ENCODE measurements around the gene ZBTB16. TPM values are rescaled to one million over a fixed set of nuclear protein-coding genes. Genes with fewer than 3 reads are reported as not detected.

Gene ZBTB16
- total RNA-seq, 2 experiments from 2014 or later, result 19.1 to 20.6 TPM

DNA sequence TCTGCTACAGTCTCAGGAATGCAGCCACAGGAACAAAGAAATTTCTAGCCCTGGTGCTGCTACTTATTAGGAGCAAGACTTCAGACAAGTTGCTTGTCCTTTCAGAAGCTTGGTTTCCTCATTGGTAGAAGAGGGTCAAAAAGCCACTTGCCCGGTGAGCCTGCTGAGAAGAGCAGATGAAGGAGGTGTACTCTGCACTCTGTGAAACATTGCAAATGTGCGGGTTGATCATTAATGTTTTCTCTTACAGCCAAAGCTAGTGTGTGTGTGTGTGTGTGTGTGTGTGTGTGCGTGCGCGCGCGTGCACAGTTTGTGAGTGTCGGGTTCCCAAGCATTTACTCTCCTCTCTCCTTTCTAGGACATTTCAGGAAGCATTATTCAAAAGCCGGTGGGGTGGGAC lies 150.4 kb downstream of the ZBTB16 start:
- Histone ChIP-seq H3K4me1 (ENCODE audit: insufficient read depth, low read length) (peaks cover 23% of the 10 kb centered on the region), H3K27ac (ENCODE audit: low read depth in 1 of 2, low read length in 2 of 2) (no peak overlapping the region), H3K4me3 (ENCODE audit: low read length) (no peak overlapping the region), H3K36me3 (ENCODE audit: insufficient read depth, low read length) (no peaks in the 10 kb centered on the region), H3K9me3 (ENCODE audit: control insufficient read depth in 1 of 2, insufficient read depth in 1 of 2, low read length in 2 of 2) (no peaks in the 10 kb centered on the region), H3K27me3 (ENCODE audit: control insufficient read depth in 1 of 2, insufficient read depth in 2 of 2, low read length in 2 of 2) (no peaks in the 10 kb centered on the region)
- Mint-ChIP-seq H3K27ac (no peak overlapping the region), H3K27me3 (no peaks in the 10 kb centered on the region), H3K36me3 (ENCODE audit: low read depth) (no peaks in the 10 kb centered on the region), H3K4me1 (ENCODE audit: low read depth) (peaks cover 24% of the 10 kb centered on the region), H3K4me3 (no peak overlapping the region), H3K9me3 (no peaks in the 10 kb centered on the region)
- no peak for ATAC-seq (ENCODE audit: poor library complexity)
- ChIA-PET CTCF (no interaction called here), POLR2A (no interaction called here)
- TF ChIP-seq, protein P1, sequence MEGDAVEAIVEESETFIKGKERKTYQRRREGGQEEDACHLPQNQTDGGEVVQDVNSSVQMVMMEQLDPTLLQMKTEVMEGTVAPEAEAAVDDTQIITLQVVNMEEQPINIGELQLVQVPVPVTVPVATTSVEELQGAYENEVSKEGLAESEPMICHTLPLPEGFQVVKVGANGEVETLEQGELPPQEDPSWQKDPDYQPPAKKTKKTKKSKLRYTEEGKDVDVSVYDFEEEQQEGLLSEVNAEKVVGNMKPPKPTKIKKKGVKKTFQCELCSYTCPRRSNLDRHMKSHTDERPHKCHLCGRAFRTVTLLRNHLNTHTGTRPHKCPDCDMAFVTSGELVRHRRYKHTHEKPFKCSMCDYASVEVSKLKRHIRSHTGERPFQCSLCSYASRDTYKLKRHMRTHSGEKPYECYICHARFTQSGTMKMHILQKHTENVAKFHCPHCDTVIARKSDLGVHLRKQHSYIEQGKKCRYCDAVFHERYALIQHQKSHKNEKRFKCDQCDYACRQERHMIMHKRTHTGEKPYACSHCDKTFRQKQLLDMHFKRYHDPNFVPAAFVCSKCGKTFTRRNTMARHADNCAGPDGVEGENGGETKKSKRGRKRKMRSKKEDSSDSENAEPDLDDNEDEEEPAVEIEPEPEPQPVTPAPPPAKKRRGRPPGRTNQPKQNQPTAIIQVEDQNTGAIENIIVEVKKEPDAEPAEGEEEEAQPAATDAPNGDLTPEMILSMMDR (IDR thresholded peaks at IDR 0.05), result no peak
- intact Hi-C loops (cut with DNase I, micrococcal nuclease), result loop anchor here in 1 of 2 experiments (5.0 kb wide), 1 partner anchor 42 kb away; no protein-coding TSS in a partner anchor
- DNase-seq, result no peak

DNA sequence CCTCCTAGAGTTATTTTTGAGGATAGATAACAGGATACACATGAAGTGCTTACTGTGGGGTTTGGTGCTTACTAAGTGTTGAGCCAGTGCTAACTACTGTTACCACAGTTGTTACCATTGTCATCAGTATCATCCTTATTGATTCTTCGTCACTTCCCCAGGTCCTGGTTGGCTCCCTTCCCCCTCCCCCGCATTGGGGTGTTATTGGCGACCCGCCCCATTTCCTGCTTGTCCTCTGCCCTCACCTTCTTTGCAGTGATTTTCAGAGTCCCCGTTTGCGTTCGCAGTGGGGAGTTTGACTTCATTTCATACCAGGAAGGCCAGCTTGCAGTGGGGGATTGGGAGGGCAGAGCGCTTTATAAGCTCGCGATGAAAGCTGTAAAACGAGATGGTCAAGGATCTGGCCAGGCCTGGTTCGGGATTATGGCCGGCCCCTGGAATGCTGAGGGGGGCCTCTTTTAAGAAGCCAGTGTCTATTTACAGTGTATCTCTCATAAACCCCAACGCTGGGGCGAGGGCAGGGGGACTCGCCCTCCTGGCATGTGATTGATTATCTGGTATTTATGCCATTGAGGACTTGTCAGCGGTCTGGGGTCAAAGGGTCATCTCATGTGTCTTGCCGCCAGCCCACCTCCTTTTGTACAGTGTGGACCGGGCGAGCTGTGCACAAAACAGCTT lies 152.1 kb downstream of the ZBTB16 start:
- ChIA-PET POLR2A (no interaction called here), CTCF (no interaction called here)
- no peaks in the 10 kb centered on the region for H3K27me3 Mint-ChIP-seq
- H3K27ac ChIP-seq (ENCODE audit: low read depth in 1 of 2, low read length in 2 of 2), result no peak overlapping the region
- no peaks in the 10 kb centered on the region for H3K27me3 ChIP-seq (ENCODE audit: control insufficient read depth in 1 of 2, insufficient read depth in 2 of 2, low read length in 2 of 2)
- no peaks in the 10 kb centered on the region for H3K9me3 ChIP-seq (ENCODE audit: control insufficient read depth in 1 of 2, insufficient read depth in 1 of 2, low read length in 2 of 2)
- H3K4me1 ChIP-seq (ENCODE audit: insufficient read depth, low read length), result peaks cover 38% of the 10 kb centered on the region
- no peaks in the 10 kb centered on the region for H3K36me3 ChIP-seq (ENCODE audit: insufficient read depth, low read length)
- intact Hi-C loops (cut with DNase I, micrococcal nuclease), result no loop called here
- ATAC-seq (ENCODE audit: poor library complexity) (no peak), DNase-seq (no peak)
- H3K9me3 Mint-ChIP-seq, result no peaks in the 10 kb centered on the region
- H3K27ac Mint-ChIP-seq, result no peak overlapping the region
- H3K4me3 ChIP-seq (ENCODE audit: low read length), result no peak overlapping the region
- H3K36me3 Mint-ChIP-seq (ENCODE audit: low read depth), result no peaks in the 10 kb centered on the region
- TF ChIP-seq, protein P1 (IDR thresholded peaks at IDR 0.05), result no peak
- no peak overlapping the region for H3K4me3 Mint-ChIP-seq
- H3K4me1 Mint-ChIP-seq (ENCODE audit: low read depth), result peaks cover 36% of the 10 kb centered on the region

DNA sequence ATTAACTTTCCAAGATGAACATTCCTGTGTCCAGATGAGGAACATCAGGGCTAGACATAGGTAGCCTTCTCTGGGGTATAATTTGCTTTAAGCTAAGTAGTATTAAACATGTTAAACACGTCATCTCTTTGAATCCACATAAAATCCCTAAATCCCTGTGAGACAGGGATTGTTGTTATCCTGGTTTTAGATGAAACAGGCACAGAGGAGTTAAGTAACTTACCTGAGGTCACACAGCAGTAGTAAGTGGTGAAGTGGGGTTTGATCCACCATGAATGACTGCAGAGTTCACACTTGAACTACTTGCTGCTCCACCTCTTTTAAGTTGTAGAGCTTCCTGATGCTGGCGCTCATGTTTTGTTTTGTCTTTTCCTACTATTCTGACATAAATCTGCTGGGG lies 154.1 kb downstream of the ZBTB16 start:
- intact Hi-C loops (cut with DNase I, micrococcal nuclease), result no loop called here
- H3K36me3 Mint-ChIP-seq (ENCODE audit: low read depth), result no peaks in the 10 kb centered on the region
- no peak overlapping the region for H3K27ac Mint-ChIP-seq
- DNase-seq, result no peak
- H3K27me3 Mint-ChIP-seq, result no peaks in the 10 kb centered on the region
- no peak for ATAC-seq (ENCODE audit: poor library complexity)
- ChIA-PET POLR2A (no interaction called here), CTCF (interaction anchor here (1.0 kb wide), 1 partner anchor 27 kb away, joined by 3 read pairs; no protein-coding TSS in a partner anchor)
- H3K27ac ChIP-seq (ENCODE audit: low read depth in 1 of 2, low read length in 2 of 2), result no peak overlapping the region
- TF ChIP-seq, protein P1 (IDR thresholded peaks at IDR 0.05), result no peak
- peaks cover 34% of the 10 kb centered on the region for H3K4me1 Mint-ChIP-seq (ENCODE audit: low read depth)
- no peak overlapping the region for H3K4me3 ChIP-seq (ENCODE audit: low read length)
- peaks cover 44% of the 10 kb centered on the region for H3K4me1 ChIP-seq (ENCODE audit: insufficient read depth, low read length)
- no peaks in the 10 kb centered on the region for H3K9me3 ChIP-seq (ENCODE audit: control insufficient read depth in 1 of 2, insufficient read depth in 1 of 2, low read length in 2 of 2)
- no peaks in the 10 kb centered on the region for H3K9me3 Mint-ChIP-seq
- H3K36me3 ChIP-seq (ENCODE audit: insufficient read depth, low read length), result no peaks in the 10 kb centered on the region
- no peak overlapping the region for H3K4me3 Mint-ChIP-seq
- H3K27me3 ChIP-seq (ENCODE audit: control insufficient read depth in 1 of 2, insufficient read depth in 2 of 2, low read length in 2 of 2), result no peaks in the 10 kb centered on the region
